ENCODE results near the gene BLNK.

GRCh38 chr10:96188916-96189315, 82.5 kb downstream of the BLNK start:
- TF ChIP-seq CTCF (conservative IDR thresholded peaks at IDR 0.05; ENCODE audit: low read depth in 2 of 2) (no peak), POLR2AphosphoS5 (IDR thresholded peaks at IDR 0.05; ENCODE audit: low read depth) (no peak), EZH2 (IDR thresholded peaks at IDR 0.05; ENCODE audit: low read depth, unreplicated experiment) (no peak)
